H1 (cell line): ENCODE data around the gene CRISPLD2. TPM values are rescaled to one million over a fixed set of nuclear protein-coding genes. Genes with fewer than 3 reads are reported as not detected.

ENCODE experiments used
- CTCF ChIA-PET: fragments of 300-600 bp; sonication (Branson Sonifier 250); formaldehyde crosslinking; loops from one replicate; lab custom pipeline; 2021; ENCODE audit not compliant: partially characterized antibody; lab: Charles Lee
- POLR2A ChIA-PET: fragments of 300-600 bp; sonication (Branson Sonifier 250); formaldehyde crosslinking; loops from one replicate; lab custom pipeline; 2021; ENCODE audit warnings: inconsistent platforms; ENCODE audit not compliant: partially characterized antibody; lab: Charles Lee
- DNase-seq, 2 experiments: peaks; one replicate each; pipeline versions ENCODE4 v3.0.0 to v3.0.0-alpha.2; 2010 to 2022; ENCODE audit warnings: low spot score in 2 of 2, low read depth in 1 of 2, mixed read lengths in 1 of 2
- FAIRE-seq: peaks from 2 replicates; lab custom pipeline; 2011; peaks lifted over from hg19 to GRCh38; lab: Jason Lieb, UNC
- H2AFZ ChIP-seq: 2 replicates; pipeline ENCODE4 v1.8.1; 2012; ENCODE audit warnings: low read length, inconsistent platforms
- H2AK5ac ChIP-seq: 2 replicates; pipeline ENCODE4 v1.6.1; 2013; ENCODE audit warnings: low read depth, low read length
- H2BK120ac ChIP-seq: replicated peaks from 2 replicates; pipeline ENCODE3; 2013; ENCODE audit warnings: low read depth, low read length, inconsistent platforms
- H2BK12ac ChIP-seq: 2 replicates; pipeline ENCODE4 v1.6.1; 2013; ENCODE audit warnings: low read depth, low read length
- H2BK15ac ChIP-seq: 2 replicates; pipeline ENCODE4 v1.6.1; 2013; ENCODE audit warnings: low read length
- H2BK20ac ChIP-seq: 2 replicates; pipeline ENCODE4 v1.6.1; 2013; ENCODE audit warnings: low read length
- H2BK5ac ChIP-seq: 2 replicates; pipeline ENCODE4 v1.6.1; 2013; ENCODE audit warnings: low read depth, low read length
- H3K14ac ChIP-seq: 2 replicates; pipeline ENCODE4 v1.6.1; 2013; ENCODE audit warnings: inconsistent platforms; ENCODE audit not compliant: insufficient read length
- H3K18ac ChIP-seq: 2 replicates; pipeline ENCODE4 v1.6.1; 2013; ENCODE audit warnings: low read length; ENCODE audit errors: extremely low read depth
- H3K23ac ChIP-seq: 2 replicates; pipeline ENCODE4 v1.6.1; 2013; ENCODE audit warnings: inconsistent platforms; ENCODE audit not compliant: insufficient read length
- H3K23me2 ChIP-seq: 2 replicates; pipeline ENCODE4 v1.6.1; 2013; ENCODE audit warnings: low read depth, low read length
- H3K27ac ChIP-seq: 2 replicates; pipeline ENCODE4 v1.6.1; 2011; ENCODE audit warnings: low read depth, low read length, inconsistent platforms
- H3K27me3 ChIP-seq, 4 experiments: replicated peaks in 1 of 4; 1 replicate in 1 of 4; 2 replicates in 3 of 4; pipeline versions ENCODE4 v1.6.1 to v1.8.1; 2011 to 2013; ENCODE audit warnings: low read length in 3 of 4, mild to moderate bottlenecking in 3 of 4, inconsistent platforms in 2 of 4, mixed read lengths in 2 of 4, moderate library complexity in 1 of 4; ENCODE audit not compliant: control insufficient read depth in 3 of 4, insufficient read depth in 3 of 4; ENCODE audit errors: extremely low read depth in 1 of 4
- H3K36me3 ChIP-seq, 4 experiments: 2 replicates each; pipeline versions ENCODE4 v1.6.1 to v1.8.1; 2011 to 2013; ENCODE audit warnings: mild to moderate bottlenecking in 4 of 4, low read length in 3 of 4, moderate library complexity in 2 of 4, control low read depth in 1 of 4, inconsistent platforms in 1 of 4; ENCODE audit not compliant: insufficient read depth in 4 of 4, control insufficient read depth in 2 of 4
- H3K4ac ChIP-seq: replicated peaks from 2 replicates; pipeline ENCODE3; 2013; ENCODE audit warnings: low read length, low read depth, mixed read lengths, inconsistent platforms; ENCODE audit not compliant: insufficient read length
- H3K4me1 ChIP-seq, 4 experiments: replicated peaks in 1 of 4; 1 replicate in 1 of 4; 2 replicates in 3 of 4; pipeline versions ENCODE4 v1.6.1 to v1.8.1; 2011 to 2013; ENCODE audit warnings: low read length in 3 of 4, inconsistent platforms in 2 of 4, mixed read lengths in 1 of 4; ENCODE audit not compliant: insufficient read depth in 4 of 4, control insufficient read depth in 3 of 4
- H3K4me2 ChIP-seq, 2 experiments: 2 replicates each; pipeline versions ENCODE4 v1.6.1 to v1.8.1; 2011 to 2013; ENCODE audit warnings: low read depth in 2 of 2, low read length in 2 of 2, control low read depth in 1 of 2, inconsistent platforms in 1 of 2, mild to moderate bottlenecking in 1 of 2; ENCODE audit not compliant: insufficient read depth in 1 of 2
- H3K4me3 ChIP-seq, 4 experiments: fragments of 200-600, 300-600 bp in 1 of 4; sonication (generic), shearing (Covaris generic), sonication (Bioruptor Twin) in 1 of 4; 2 replicates each; pipeline versions ENCODE4 v1.5.1 to v1.8.1; 2011 to 2016; ENCODE audit warnings: low read length in 4 of 4, low read depth in 3 of 4, control low read depth in 2 of 4, inconsistent platforms in 2 of 4, mild to moderate bottlenecking in 2 of 4, mixed read lengths in 1 of 4, moderate library complexity in 1 of 4; ENCODE audit not compliant: insufficient read depth in 2 of 4; ENCODE audit errors: extremely low read depth in 1 of 4
- H3K56ac ChIP-seq: replicated peaks from 2 replicates; pipeline ENCODE3; 2013; ENCODE audit warnings: low read depth, mild to moderate bottlenecking, mixed read lengths, low read length, inconsistent platforms; ENCODE audit not compliant: insufficient read length
- H3K79me1 ChIP-seq: 2 replicates; pipeline ENCODE4 v1.6.1; 2013; ENCODE audit warnings: low read depth, low read length, control low read depth
- H3K79me2 ChIP-seq, 2 experiments: 2 replicates each; pipeline versions ENCODE4 v1.6.1 to v1.8.1; 2012 to 2013; ENCODE audit warnings: low read length in 2 of 2, mild to moderate bottlenecking in 2 of 2, inconsistent platforms in 1 of 2; ENCODE audit not compliant: insufficient read depth in 2 of 2, control insufficient read depth in 1 of 2
- H3K9ac ChIP-seq, 4 experiments: replicated peaks in 1 of 4; 1 replicate in 1 of 4; 2 replicates in 3 of 4; pipeline versions ENCODE4 v1.6.1 to v1.8.1; 2011 to 2013; ENCODE audit warnings: low read depth in 3 of 4, low read length in 3 of 4, control low read depth in 2 of 4, mild to moderate bottlenecking in 2 of 4, moderate library complexity in 2 of 4, inconsistent platforms in 1 of 4; ENCODE audit errors: extremely low read depth in 1 of 4
- H3K9me3 ChIP-seq, 2 experiments: 2 replicates each; pipeline versions ENCODE4 v1.6.1 to v1.8.1; 2012 to 2013; ENCODE audit warnings: mild to moderate bottlenecking in 2 of 2, moderate library complexity in 2 of 2, control low read depth in 1 of 2, inconsistent platforms in 1 of 2, low read depth in 1 of 2, low read length in 1 of 2, mixed read lengths in 1 of 2; ENCODE audit not compliant: insufficient read depth in 2 of 2
- H4K20me1 ChIP-seq, 2 experiments: replicated peaks in 1 of 2; 2 replicates each; pipeline versions ENCODE3 to v1.8.1; 2011 to 2013; ENCODE audit warnings: inconsistent platforms in 2 of 2, low read length in 2 of 2, mild to moderate bottlenecking in 1 of 2; ENCODE audit not compliant: insufficient read depth in 2 of 2, control insufficient read depth in 1 of 2
- H4K5ac ChIP-seq: 2 replicates; pipeline ENCODE4 v1.6.1; 2013; ENCODE audit warnings: low read length, low read depth, mixed read lengths, inconsistent platforms; ENCODE audit not compliant: insufficient read length
- H4K8ac ChIP-seq: 2 replicates; pipeline ENCODE4 v1.8.0; 2013; ENCODE audit warnings: mild to moderate bottlenecking, moderate library complexity, low read length, inconsistent platforms; ENCODE audit not compliant: insufficient read depth; ENCODE audit errors: extremely low read depth
- H4K91ac ChIP-seq: replicated peaks from 2 replicates; pipeline ENCODE3; 2013; ENCODE audit warnings: low read length, mixed read lengths, inconsistent platforms; ENCODE audit not compliant: insufficient read length
- CBX5 ChIP-seq: fragments of 300-800, 300-1000 bp; sonication (generic); IDR thresholded peaks from 2 replicates; pipeline ENCODE4 v1.7.1; 2016; ENCODE audit warnings: antibody characterized with exemption, low read length, low read depth
- CTCF ChIP-seq, 3 experiments: IDR thresholded peaks; 1 replicate in 2 of 3; 2 replicates in 1 of 3; pipeline versions ENCODE4 v1.5.1 to v1.6.1; 2011; ENCODE audit warnings: low read length in 3 of 3, mild to moderate bottlenecking in 3 of 3, inconsistent platforms in 2 of 3, low read depth in 1 of 3, moderate library complexity in 1 of 3; ENCODE audit not compliant: insufficient read depth in 1 of 3; ENCODE audit errors: control extremely low read depth in 1 of 3
- GABPA ChIP-seq: IDR thresholded peaks from 2 replicates; pipeline ENCODE4 v1.6.1; 2011; ENCODE audit warnings: mild to moderate bottlenecking, low read length, moderate library complexity, borderline replicate concordance; ENCODE audit not compliant: insufficient read depth
- GTF2F1 ChIP-seq: IDR thresholded peaks from 2 replicates; pipeline ENCODE4 v1.6.1; 2012; ENCODE audit warnings: low read depth, low read length, improper control_type of control experiment, borderline replicate concordance
- JUND ChIP-seq: IDR thresholded peaks from 2 replicates; pipeline ENCODE4 v1.6.1; 2011; ENCODE audit warnings: mild to moderate bottlenecking, improper control_type of control experiment, low read length
- KDM1A ChIP-seq: fragments of 200-600, 300-600 bp; sonication (generic); IDR thresholded peaks from 2 replicates; pipeline ENCODE4 v1.7.1; 2016; ENCODE audit warnings: mild to moderate bottlenecking, low read length, borderline replicate concordance
- MAX ChIP-seq: IDR thresholded peaks from 2 replicates; pipeline ENCODE4 v1.6.1; 2012; ENCODE audit warnings: inconsistent platforms
- POU5F1 ChIP-seq: IDR thresholded peaks from 2 replicates; pipeline ENCODE4 v1.6.1; 2011; ENCODE audit warnings: low read depth, mild to moderate bottlenecking, low read length, moderate library complexity
- RAD21 ChIP-seq, 2 experiments: IDR thresholded peaks in 1 of 2; conservative IDR thresholded peaks in 1 of 2; 2 replicates each; pipeline ENCODE4 v1.6.1; 2011; ENCODE audit warnings: low read depth in 2 of 2, low read length in 2 of 2, improper control_type of control experiment in 1 of 2, inconsistent platforms in 1 of 2, mild to moderate bottlenecking in 1 of 2, moderate library complexity in 1 of 2
- RFX5 ChIP-seq: IDR thresholded peaks from 2 replicates; pipeline ENCODE4 v1.6.1; 2011; ENCODE audit warnings: low read depth, low read length, improper control_type of control experiment, borderline replicate concordance
- TEAD4 ChIP-seq: IDR thresholded peaks from 2 replicates; pipeline ENCODE4 v1.6.1; 2012; ENCODE audit warnings: low read depth, low read length, inconsistent platforms, mixed read lengths
- WGBS, 2 experiments: shearing (Covaris generic) in 1 of 2; methylation state at CpG; one replicate each; pipeline versions ENCODE4 v1.1.6 to v1.1.7; 2013 to 2015; ENCODE audit warnings: low lambda C conversion rate in 2 of 2, mixed read lengths in 2 of 2, inconsistent platforms in 1 of 2, low coverage in 1 of 2, missing lambda C conversion rate in 1 of 2; ENCODE audit not compliant: insufficient replicate concordance in 2 of 2, insufficient coverage in 1 of 2, insufficient read length in 1 of 2; ENCODE audit errors: extremely low coverage in 1 of 2, missing lambda C conversion rate in 1 of 2; 5-methylcytosine and 5-hydroxymethylcytosine counted together
- polyA plus RNA-seq, 7 experiments: library from polyadenylated mRNA; depleted of rRNA in 3 of 7; stranded (reverse) in 5 of 7; unstranded in 2 of 7; fragments of >200 nt in 5 of 7; fragments of 200-250 nt in 2 of 7; gene quantifications; 1 replicate in 5 of 7; 2 replicates in 1 of 7; 4 replicates in 1 of 7; pipeline versions ENCODE4 v1.2.1 to v1.2.3, GENCODE V29; 2011 to 2013; ENCODE audit warnings: missing spikeins in 2 of 7, mixed read lengths in 2 of 7
- total RNA-seq: library from RNA; stranded (reverse); fragmentation: NEBNext Ultra II Directional; extraction: Animal tissue kit (Norgen Biotek cat#: 25700); gene quantifications from 2 replicates; pipeline ENCODE4 v1.2.1, GENCODE V29; 2021

Gene CRISPLD2
- total and polyA plus RNA-seq, 2 of the 8 experiments (the other 6 are each of a cell fraction or from before 2014, with no cell fraction given) = 2.7 to 5.1 TPM

GRCh38 chr16:84896847-84897246 lies 77.1 kb downstream of the CRISPLD2 start:
- Histone ChIP-seq H2AK5ac (no peak overlapping the region), H3K27ac (no peak overlapping the region), H4K20me1 (no peaks in the 10 kb centered on the region), H3K4me2 (no peak overlapping the region), H3K23ac (no peak overlapping the region), H3K4me3 (no peak overlapping the region), H3K36me3 (no peaks in the 10 kb centered on the region), H2BK20ac (no peak overlapping the region), H4K8ac (no peak overlapping the region), H3K4me1 (no peaks in the 10 kb centered on the region), H3K4ac (no peak overlapping the region), H3K14ac (no peak overlapping the region), H4K91ac (no peak overlapping the region), H3K79me2 (no peaks in the 10 kb centered on the region), H2BK5ac (no peak overlapping the region), H3K18ac (no peak overlapping the region), H2BK15ac (no peak overlapping the region), H3K23me2 (no peaks in the 10 kb centered on the region; the same call in 1 of the 2 replicates), H2AFZ (no peak overlapping the region), H2BK12ac (no peak overlapping the region), H3K9ac (no peak overlapping the region), H3K9me3 (no peaks in the 10 kb centered on the region), H3K27me3 (no peaks in the 10 kb centered on the region), H3K56ac (no peak overlapping the region), H2BK120ac (no peak overlapping the region), H3K79me1 (no peaks in the 10 kb centered on the region), H4K5ac (no peak overlapping the region)
- TF ChIP-seq JUND (no peak), GTF2F1 (no peak), RAD21 (IDR thresholded peaks at IDR 0.05 in 1 of 2, conservative IDR thresholded peaks at IDR 0.05 in 1 of 2; ENCODE audit: low read depth in 2 of 2, low read length in 2 of 2) (peak; percentile 10 to 41; a peak in 3 of 4 replicates), TEAD4 (no peak), KDM1A (no peak), CBX5 (no peak), RFX5 (no peak), GABPA (no peak), POU5F1 (no peak), MAX (no peak), CTCF (IDR thresholded peaks at IDR 0.05; ENCODE audit: control extremely low read depth in 1 of 3, insufficient read depth in 1 of 3, low read depth in 1 of 3, low read length in 3 of 3) (peak; percentile 5 to 47 (median 35); a peak in 2 of 4 replicates)
- WGBS, 2 experiments = 90% methylated on average over 9 of the region's 9 CpGs; no CpG with 5 or more reads in 1 of the 2 experiments
- ChIA-PET CTCF (interaction anchor here (1.0 to 2.2 kb wide), 10 partner anchors 9 to 225 kb away, joined by 3 to 9 read pairs (median 4); no protein-coding TSS in a partner anchor), POLR2A (interaction anchor here (0.6 kb wide), 1 partner anchor 265 kb away, joined by 3 read pairs; no protein-coding TSS in a partner anchor)
- FAIRE-seq (no peak), DNase-seq (no peak)
